Measurements from ENCODE around the gene PRR14. TPM values are rescaled to one million over a fixed set of nuclear protein-coding genes. Genes with fewer than 3 reads are reported as not detected.

The PRR14 gene
- total and polyA plus RNA-seq, 2 experiments from 2014 or later = 6.6 to 18.7 TPM

DNA sequence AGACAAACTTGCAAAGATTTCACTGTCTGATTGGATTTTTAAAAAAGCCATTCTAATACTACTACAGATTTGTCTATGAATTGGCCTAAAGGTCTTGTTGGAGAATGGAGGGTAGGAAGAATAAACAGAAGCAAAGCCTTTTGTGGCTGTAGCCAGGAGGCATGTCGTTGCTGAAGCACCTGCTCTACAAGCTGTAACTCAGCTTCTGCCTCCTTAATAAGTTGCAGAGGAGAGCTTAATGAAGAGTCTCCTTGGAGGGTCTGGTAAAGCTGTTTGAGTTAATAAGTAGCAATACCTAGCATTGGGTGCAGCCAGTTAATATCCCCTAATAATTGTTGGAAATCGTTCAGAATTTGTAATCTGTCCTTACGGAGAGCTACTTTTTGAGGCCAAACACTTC is 30.6 kb upstream of the PRR14 start:
- H3K36me3 ChIP-seq (replicated peaks; ENCODE audit: insufficient read depth, low read depth) = no peaks in the 10 kb centered on the region
- no peak overlapping the region for H3K4me3 ChIP-seq
- no peaks in the 10 kb centered on the region for H3K9me3 ChIP-seq (ENCODE audit: low read depth)
- WGBS (ENCODE audit: low lambda C conversion rate, missing lambda C conversion rate) = 65% methylated on average over 3 of the region's 3 CpGs
- no peak overlapping the region for H3K4me2 ChIP-seq
- H3K27ac ChIP-seq = no peak overlapping the region
- DNase-seq (ENCODE audit: low spot score) = no peak
- H3K4me1 ChIP-seq (ENCODE audit: insufficient read depth) = no peaks in the 10 kb centered on the region
- TF ChIP-seq EZH2phosphoT487 (IDR thresholded peaks at IDR 0.05; ENCODE audit: low read depth, severe bottlenecking, unreplicated experiment) (no peak), EZH2 (IDR thresholded peaks at IDR 0.05; ENCODE audit: borderline replicate concordance) (no peak), CTCF (IDR thresholded peaks at IDR 0.05; ENCODE audit: poor library complexity) (no peak)
- no peaks in the 10 kb centered on the region for H3K27me3 ChIP-seq
- no peaks in the 10 kb centered on the region for H4K20me1 ChIP-seq (ENCODE audit: insufficient read depth, poor library complexity, severe bottlenecking)
- H2AFZ ChIP-seq = no peak overlapping the region
- no peaks in the 10 kb centered on the region for H3K79me2 ChIP-seq
- H3K9me2 ChIP-seq (replicated peaks; ENCODE audit: insufficient read depth) = no peaks in the 10 kb centered on the region

DNA sequence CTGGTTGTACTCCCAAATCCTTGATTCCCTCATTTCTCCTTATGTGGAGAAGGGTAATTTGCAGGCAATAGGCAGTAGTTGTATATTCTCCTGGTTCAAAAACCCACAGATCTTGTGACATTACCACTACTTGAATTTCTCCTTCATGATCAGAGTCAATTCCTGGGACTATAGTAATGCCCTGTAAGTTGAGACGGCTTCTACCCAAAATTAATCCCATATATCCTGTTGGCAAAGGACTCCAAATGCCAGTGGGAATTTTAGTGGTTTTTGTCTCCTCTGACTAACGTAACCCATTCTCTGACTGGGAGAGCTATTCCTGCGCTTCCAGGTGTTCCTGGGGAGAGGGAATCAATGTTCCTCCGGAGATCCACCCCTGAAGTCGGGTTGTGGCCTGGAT is 29.0 kb upstream of the PRR14 start:
- WGBS (ENCODE audit: low lambda C conversion rate, missing lambda C conversion rate) = 79% methylated on average over 5 of the region's 5 CpGs
- Histone ChIP-seq H4K20me1 (ENCODE audit: insufficient read depth, poor library complexity, severe bottlenecking) (no peaks in the 10 kb centered on the region), H3K27ac (no peak overlapping the region), H3K27me3 (no peaks in the 10 kb centered on the region), H3K79me2 (no peaks in the 10 kb centered on the region), H3K36me3 (replicated peaks; ENCODE audit: insufficient read depth, low read depth) (no peaks in the 10 kb centered on the region), H3K4me2 (no peak overlapping the region), H3K9me2 (replicated peaks; ENCODE audit: insufficient read depth) (no peaks in the 10 kb centered on the region), H3K9me3 (ENCODE audit: low read depth) (no peaks in the 10 kb centered on the region), H3K4me3 (no peak overlapping the region), H2AFZ (no peak overlapping the region), H3K4me1 (ENCODE audit: insufficient read depth) (no peaks in the 10 kb centered on the region)
- no peak for DNase-seq (ENCODE audit: low spot score)
- TF ChIP-seq EZH2phosphoT487 (IDR thresholded peaks at IDR 0.05; ENCODE audit: low read depth, severe bottlenecking, unreplicated experiment) (no peak), CTCF (IDR thresholded peaks at IDR 0.05; ENCODE audit: poor library complexity) (no peak), EZH2 (IDR thresholded peaks at IDR 0.05; ENCODE audit: borderline replicate concordance) (no peak)

DNA sequence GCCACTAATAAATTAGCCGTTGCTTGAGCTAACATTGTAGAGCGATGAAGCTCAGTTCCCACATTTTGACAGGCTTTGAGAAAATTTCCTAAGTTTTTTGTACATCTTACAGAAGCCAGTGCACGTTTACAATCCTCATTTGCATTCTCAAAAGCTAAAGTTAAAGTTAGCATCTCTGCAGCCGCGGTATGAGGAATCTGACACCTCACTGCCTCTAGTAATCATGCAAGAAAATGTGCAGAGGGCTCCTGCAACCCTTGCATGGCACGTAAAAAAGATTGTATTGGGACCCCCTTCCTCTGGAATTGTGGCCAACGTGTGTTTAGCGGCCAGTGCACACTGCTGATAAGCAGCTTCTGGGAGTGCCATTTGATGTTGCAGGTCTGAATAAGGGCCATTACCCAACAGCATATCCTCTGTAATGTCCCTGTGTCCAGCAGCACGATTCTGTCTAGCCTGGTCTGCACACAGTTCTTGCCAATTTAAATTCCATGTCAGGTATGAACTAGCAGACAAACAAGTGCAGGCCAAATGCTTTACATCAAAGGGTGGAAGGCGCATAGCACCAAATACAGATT is 28.2 kb upstream of the PRR14 start:
- TF ChIP-seq EZH2phosphoT487 (IDR thresholded peaks at IDR 0.05; ENCODE audit: low read depth, severe bottlenecking, unreplicated experiment) = no peak
- TF ChIP-seq EZH2 (IDR thresholded peaks at IDR 0.05; ENCODE audit: borderline replicate concordance) = no peak
- TF ChIP-seq CTCF (IDR thresholded peaks at IDR 0.05; ENCODE audit: poor library complexity) = no peak
- no peak overlapping the region for H3K4me3 ChIP-seq
- no peaks in the 10 kb centered on the region for H3K9me3 ChIP-seq (ENCODE audit: low read depth)
- no peaks in the 10 kb centered on the region for H3K36me3 ChIP-seq (replicated peaks; ENCODE audit: insufficient read depth, low read depth)
- H4K20me1 ChIP-seq (ENCODE audit: insufficient read depth, poor library complexity, severe bottlenecking) = no peaks in the 10 kb centered on the region
- no peaks in the 10 kb centered on the region for H3K79me2 ChIP-seq
- H2AFZ ChIP-seq = no peak overlapping the region
- no peak overlapping the region for H3K4me2 ChIP-seq
- no peak for DNase-seq (ENCODE audit: low spot score)
- no peaks in the 10 kb centered on the region for H3K4me1 ChIP-seq (ENCODE audit: insufficient read depth)
- WGBS (ENCODE audit: low lambda C conversion rate, missing lambda C conversion rate) = 70% methylated on average over 10 of the region's 10 CpGs
- no peaks in the 10 kb centered on the region for H3K27me3 ChIP-seq
- H3K9me2 ChIP-seq (replicated peaks; ENCODE audit: insufficient read depth) = no peaks in the 10 kb centered on the region
- no peak overlapping the region for H3K27ac ChIP-seq
